Astrocyte of the spinal cord (primary cell): Measurements from ENCODE around the gene PAK1.

Experiments
- DNase-seq: peaks from one replicate; pipeline ENCODE4 v3.0.0; 2011; ENCODE audit warnings: low read depth, low spot score
- H3K4me3 ChIP-seq: 2 replicates; pipeline ENCODE4 v1.5.1; 2011; ENCODE audit warnings: low read depth, mild to moderate bottlenecking, low read length, moderate library complexity
- CTCF ChIP-seq: IDR thresholded peaks from 2 replicates; pipeline ENCODE4 v1.5.1; 2012; ENCODE audit warnings: low read depth, mild to moderate bottlenecking, low read length, inconsistent platforms
- in situ Hi-C: cut with HindIII; loops from 2 replicates; pipeline ENCODE4 v1.10.0; 2017; ENCODE audit warnings: low sequenced_read_pairs

Gene PAK1

GRCh38 chr11:77283101-77283500 is 190.8 kb downstream of the PAK1 start:
- TF ChIP-seq CTCF = no peak
- no peak for DNase-seq
- in situ Hi-C loops = no loop called here
- H3K4me3 ChIP-seq = no peak overlapping the region

GRCh38 chr11:77278595-77279506 is 195.0 kb downstream of the PAK1 start:
- peak; percentile 42 for DNase-seq
- in situ Hi-C loops = no loop called here
- no peak overlapping the region for H3K4me3 ChIP-seq
- TF ChIP-seq CTCF = no peak

- in situ Hi-C loops = no loop called here
- DNase-seq = no peak
- no peak overlapping the region for H3K4me3 ChIP-seq
- no peak for TF ChIP-seq CTCF
Observed at GRCh38 chr11:77276271-77276670, 197.6 kb downstream of the PAK1 start.
